D721Med (cell line): ENCODE results near the gene UTS2.

Source experiments
- DNase-seq: peaks from one replicate; pipeline ENCODE4 v3.0.0; 2011; ENCODE audit warnings: low spot score; ENCODE audit not compliant: insufficient read length
- FAIRE-seq: peaks from 2 replicates; lab custom pipeline; 2011; peaks lifted over from hg19 to GRCh38; lab: Jason Lieb, UNC
- CTCF ChIP-seq: IDR thresholded peaks from 2 replicates; pipeline ENCODE4 v1.5.1; 2012; ENCODE audit warnings: mild to moderate bottlenecking, control low read depth; ENCODE audit not compliant: insufficient read depth; ENCODE audit errors: missing control alignments

UTS2 gene

DNA sequence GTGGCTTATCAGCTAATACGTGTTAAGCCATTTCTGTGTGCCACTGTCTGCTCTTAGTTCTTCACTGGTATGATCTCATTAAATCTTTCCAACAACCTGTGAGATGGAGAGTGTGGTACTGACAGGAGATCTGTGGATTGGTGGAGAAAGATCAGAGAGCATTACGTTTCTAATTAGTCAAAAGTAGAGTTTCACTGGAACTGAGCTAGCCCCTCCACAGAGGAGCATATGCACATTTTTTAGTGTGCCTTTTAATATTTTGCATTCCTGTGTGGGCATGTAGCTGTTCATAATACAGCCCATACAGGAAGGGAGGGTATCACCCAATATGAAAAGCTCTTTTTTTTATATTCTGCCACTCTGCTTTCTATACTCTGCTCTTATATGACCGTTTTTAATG is 31.6 kb downstream of the UTS2 start:
- TF ChIP-seq CTCF: no peak
- DNase-seq: no peak
- FAIRE-seq: no peak

DNA sequence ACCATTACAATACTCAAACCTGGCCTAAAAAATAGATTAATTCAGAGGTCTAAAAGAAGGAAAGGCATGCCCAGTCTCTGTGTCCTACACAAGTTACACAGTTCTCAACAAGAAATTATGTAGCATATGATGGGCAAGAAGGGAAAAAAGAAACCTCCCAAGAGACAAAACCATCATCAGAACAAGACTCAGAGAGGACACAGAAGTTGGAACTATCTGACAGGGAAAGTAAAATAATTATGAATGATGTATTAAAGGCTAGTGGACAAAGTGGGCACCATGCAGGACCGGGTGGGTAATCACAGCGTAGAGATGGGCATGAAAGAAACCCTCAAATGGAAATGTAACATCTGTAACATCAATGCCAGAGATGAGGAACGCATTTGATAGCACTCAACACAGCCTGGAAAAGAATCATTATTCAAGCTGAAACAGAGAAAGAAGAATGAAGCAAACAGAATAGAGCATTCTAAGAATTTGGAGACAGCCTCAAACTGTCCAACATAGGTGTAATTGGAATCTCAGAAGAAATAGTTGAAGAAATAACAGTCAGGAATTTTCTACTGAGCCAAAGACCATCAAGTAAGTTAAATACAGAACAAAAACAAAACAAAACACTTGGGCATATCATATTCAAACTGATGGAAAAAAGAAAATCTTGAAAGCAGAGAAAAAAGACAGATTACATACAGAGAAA is 39.0 kb downstream of the UTS2 start:
- DNase-seq (no peak), FAIRE-seq (no peak)
- TF ChIP-seq CTCF: no peak

DNA sequence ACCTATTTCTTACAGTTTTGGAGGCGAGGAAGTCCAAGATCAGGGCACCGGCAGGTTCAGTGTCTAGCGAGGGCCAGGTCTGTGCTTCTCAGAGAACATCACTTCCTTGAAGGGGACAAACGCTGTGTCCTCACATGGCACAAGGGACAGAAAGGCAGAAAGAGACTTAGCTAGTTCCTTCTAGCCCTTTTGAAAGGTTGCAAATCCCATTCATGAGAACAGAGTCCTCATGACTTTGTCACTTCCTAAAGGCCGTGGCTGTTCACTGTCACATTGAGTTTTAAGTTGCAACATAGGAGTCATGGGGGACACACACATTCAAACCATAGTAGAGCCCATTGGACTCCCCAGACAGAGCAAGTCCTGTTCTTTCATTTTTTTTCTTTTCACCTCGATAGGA is 41.4 kb downstream of the UTS2 start:
- no peak for TF ChIP-seq CTCF
- no peak for DNase-seq
- FAIRE-seq: no peak

DNA sequence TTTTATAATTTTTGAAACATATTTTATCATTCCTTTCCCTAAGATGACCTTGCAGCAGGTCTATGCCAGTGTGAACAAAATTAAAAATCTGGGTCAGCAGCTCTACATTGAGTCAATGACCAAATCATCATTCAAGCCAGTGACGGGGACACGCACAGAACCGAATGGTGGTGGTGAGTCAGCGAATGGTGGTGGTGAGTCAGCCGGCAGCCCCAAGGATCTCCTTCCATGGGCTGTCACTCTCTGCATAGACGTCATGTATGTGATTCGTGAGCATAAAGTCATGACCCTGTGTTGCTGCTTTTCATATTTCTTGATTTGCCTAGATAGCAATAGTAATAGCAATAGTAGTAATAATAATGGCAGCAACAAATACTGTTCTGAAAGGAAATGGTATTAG is 42.5 kb downstream of the UTS2 start:
- DNase-seq: no peak
- TF ChIP-seq CTCF: no peak
- FAIRE-seq: no peak

- DNase-seq (no peak), FAIRE-seq (no peak)
- no peak for TF ChIP-seq CTCF
Measured at GRCh38 chr1:7809742-7810141, 43.1 kb downstream of the UTS2 start.

GRCh38 chr1:7808253-7808844 is 44.5 kb downstream of the UTS2 start:
- FAIRE-seq: no peak
- DNase-seq: no peak
- TF ChIP-seq CTCF: peak; percentile 46

DNA sequence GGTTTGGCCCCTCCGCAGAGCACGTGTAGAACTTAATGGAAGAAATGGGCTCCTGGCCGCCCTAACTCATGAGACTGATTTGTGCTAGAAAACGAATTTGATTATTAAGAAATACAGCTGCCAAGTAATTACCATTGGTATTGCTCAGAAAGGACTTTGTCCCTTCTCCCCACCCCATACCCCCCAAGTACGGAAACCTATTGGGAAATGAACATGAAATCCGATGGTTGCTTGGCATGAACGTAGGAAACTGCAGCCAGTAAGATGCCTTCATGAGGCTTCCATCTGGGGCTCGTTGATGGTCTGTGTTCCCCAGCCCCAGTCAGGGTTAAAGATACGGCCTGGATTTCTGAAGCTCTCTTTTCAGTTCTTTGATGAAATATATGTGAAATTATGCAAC is 47.4 kb downstream of the UTS2 start:
- no peak for DNase-seq
- TF ChIP-seq CTCF: no peak
- FAIRE-seq: no peak
